ENCODE results near the gene MROH2A. TPM values are rescaled to one million over a fixed set of nuclear protein-coding genes. Genes with fewer than 3 reads are reported as not detected.
A peak's percentile ranks its signal among the peaks of the same experiment; 100 is the strongest.

Gene MROH2A
- total and polyA plus RNA-seq, 9 of the 15 experiments (the other 6 are each of a cell fraction or from before 2014, with no cell fraction given), result 0.03 TPM; not detected in 8

DNA sequence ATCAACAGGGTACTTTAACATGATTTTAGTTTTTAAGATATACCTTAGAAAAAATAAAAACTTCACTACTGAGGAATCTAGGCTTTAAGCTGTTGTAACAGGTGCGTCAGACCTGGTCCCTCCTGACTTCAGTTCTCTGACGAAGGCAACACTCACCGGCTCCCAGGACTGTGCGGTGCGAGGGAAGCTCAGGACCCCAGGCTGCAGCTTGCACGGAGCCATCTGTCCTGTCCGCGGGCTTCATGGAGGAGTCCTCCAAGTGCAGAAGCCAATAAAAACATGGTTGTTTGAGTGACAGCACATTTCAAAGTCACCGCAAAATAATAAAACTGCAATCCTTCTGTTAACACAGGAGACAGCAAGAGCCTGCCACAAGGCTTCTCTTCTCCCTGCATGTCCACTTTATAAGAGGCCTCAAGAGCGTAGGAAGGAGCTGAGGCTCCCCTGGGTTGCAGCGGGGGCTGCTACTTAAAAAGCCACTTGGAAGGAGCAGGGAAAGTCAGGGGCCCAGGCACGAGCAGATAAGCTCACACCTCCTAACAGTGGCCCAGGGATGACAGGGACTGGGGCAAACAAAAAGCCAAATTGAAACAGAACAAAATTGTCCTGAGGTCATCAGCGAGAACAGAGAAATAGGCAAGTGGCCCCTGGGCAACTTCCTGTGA is 71.6 kb downstream of the MROH2A start (continued):
- TF ChIP-seq, protein P1, sequence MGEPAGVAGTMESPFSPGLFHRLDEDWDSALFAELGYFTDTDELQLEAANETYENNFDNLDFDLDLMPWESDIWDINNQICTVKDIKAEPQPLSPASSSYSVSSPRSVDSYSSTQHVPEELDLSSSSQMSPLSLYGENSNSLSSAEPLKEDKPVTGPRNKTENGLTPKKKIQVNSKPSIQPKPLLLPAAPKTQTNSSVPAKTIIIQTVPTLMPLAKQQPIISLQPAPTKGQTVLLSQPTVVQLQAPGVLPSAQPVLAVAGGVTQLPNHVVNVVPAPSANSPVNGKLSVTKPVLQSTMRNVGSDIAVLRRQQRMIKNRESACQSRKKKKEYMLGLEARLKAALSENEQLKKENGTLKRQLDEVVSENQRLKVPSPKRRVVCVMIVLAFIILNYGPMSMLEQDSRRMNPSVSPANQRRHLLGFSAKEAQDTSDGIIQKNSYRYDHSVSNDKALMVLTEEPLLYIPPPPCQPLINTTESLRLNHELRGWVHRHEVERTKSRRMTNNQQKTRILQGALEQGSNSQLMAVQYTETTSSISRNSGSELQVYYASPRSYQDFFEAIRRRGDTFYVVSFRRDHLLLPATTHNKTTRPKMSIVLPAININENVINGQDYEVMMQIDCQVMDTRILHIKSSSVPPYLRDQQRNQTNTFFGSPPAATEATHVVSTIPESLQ (CRISPR knock-in tag; IDR thresholded peaks at IDR 0.05), result no peak
- no peak for TF ChIP-seq TEAD1 (CRISPR knock-in tag; IDR thresholded peaks at IDR 0.05)
- no peak; the same call in 1 of the 2 replicates for TF ChIP-seq RBFOX2 (IDR thresholded peaks at IDR 0.05; ENCODE audit: low read depth, low read length)

DNA sequence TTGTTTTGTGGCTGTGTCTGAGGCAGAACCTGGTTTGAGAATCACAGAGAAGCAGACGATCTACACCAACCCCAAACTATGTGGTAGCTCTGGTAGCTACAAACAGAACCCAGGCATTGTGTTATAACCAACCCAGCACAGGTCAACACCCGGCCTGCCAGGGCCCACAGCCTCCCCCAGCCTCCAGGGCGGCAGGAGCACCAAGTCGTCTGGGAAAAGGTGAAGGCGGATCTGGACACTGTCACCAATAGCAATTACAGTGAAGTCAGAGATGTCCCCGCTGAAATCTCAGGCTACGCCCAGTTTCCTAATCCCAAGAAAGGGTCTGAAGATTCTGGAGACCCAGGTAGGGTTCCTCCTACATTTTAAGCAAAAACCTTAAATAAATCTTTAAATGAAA is 72.6 kb downstream of the MROH2A start:
- FAIRE-seq, result no peak
- H3K79me2 ChIP-seq (ENCODE audit: control insufficient read depth, insufficient read depth, low read length), result peaks cover 79% of the 10 kb centered on the region

More for the DNA sequence above, 72.6 kb downstream of the MROH2A start:
- peak overlapping the region in 1 of 2 experiments; percentile 29; a peak in 1 of 4 replicates for H3K9ac ChIP-seq (ENCODE audit: insufficient read depth in 1 of 2, low read depth in 2 of 2, low read length in 2 of 2)
- no peaks in the 10 kb centered on the region for H3K27me3 ChIP-seq (ENCODE audit: control insufficient read depth in 2 of 2, insufficient read depth in 2 of 2, low read length in 2 of 2)
- no TSS peak for BruUV-seq (replicated peaks)
- H3K9me1 ChIP-seq (ENCODE audit: control insufficient read depth, insufficient read depth, low read length), result peaks cover 4% of the 10 kb centered on the region
- CTCF ChIA-PET (ENCODE audit: low intra/inter-chr PET ratio), result no interaction called here
- no peak overlapping the region for H3K4me2 ChIP-seq (ENCODE audit: insufficient read depth, low read length)
- no peaks in the 10 kb centered on the region for H4K20me1 ChIP-seq (replicated peaks; ENCODE audit: control insufficient read depth, insufficient read depth, low read length)
- no peaks in the 10 kb centered on the region for H3K9me3 ChIP-seq (replicated peaks; ENCODE audit: control insufficient read depth, insufficient read depth, low read depth, low read length)
- POLR2A ChIA-PET, result interaction anchor here (1.8 to 2.1 kb wide), 2 partner anchors 9 to 12 kb away, joined by 6 to 7 read pairs; no protein-coding TSS in a partner anchor
- H2AFZ ChIP-seq (ENCODE audit: low read depth, low read length), result no peak overlapping the region
- TF ChIP-seq CBX8 (IDR thresholded peaks at IDR 0.05; ENCODE audit: borderline replicate concordance, extremely low read depth, low read depth, low read length, poor library complexity, severe bottlenecking) (no peak), KDM5B (IDR thresholded peaks at IDR 0.05; ENCODE audit: insufficient replicate concordance, low read depth, low read length) (peak; percentile 33)
- in situ Hi-C loops (cut with MboI), result loop anchor here (25.0 kb wide), 1 partner anchor 687 kb away; no protein-coding TSS in a partner anchor
- intact Hi-C loops (cut with micrococcal nuclease), result loop anchor here (10.0 kb wide), 1 partner anchor 1264 kb away; no protein-coding TSS in a partner anchor
- no peak for DNase-seq (ENCODE audit: extremely low read depth in 1 of 4, low spot score in 3 of 4)
- no peak overlapping the region for H3K4me3 ChIP-seq
- peaks cover 14 to 16% of the 10 kb centered on the region in 2 experiments; a peak in 4 of 5 replicates for H3K4me1 ChIP-seq (replicated peaks in 1 of 2; ENCODE audit: control insufficient read depth in 2 of 2, insufficient read depth in 2 of 2, low read length in 2 of 2)
- WGBS (ENCODE audit: insufficient coverage, low coverage, missing lambda C conversion rate), result 98% methylated on average over 7 of the region's 7 CpGs
- no peak for ATAC-seq
- no peak overlapping the region; the same call in 2 of the 3 replicates for H3K27ac ChIP-seq (ENCODE audit: extremely low read depth, low read depth, low read length)
- H3K36me3 ChIP-seq (ENCODE audit: control insufficient read depth, insufficient read depth, low read length), result peaks cover 77% of the 10 kb centered on the region
